ENCODE data around the gene NRXN3. TPM values are rescaled to one million over a fixed set of nuclear protein-coding genes. Genes with fewer than 3 reads are reported as not detected.

NRXN3 gene
- total and polyA plus RNA-seq, 8 donors = 0.53 to 2.5 (median 1.5) TPM

DNA sequence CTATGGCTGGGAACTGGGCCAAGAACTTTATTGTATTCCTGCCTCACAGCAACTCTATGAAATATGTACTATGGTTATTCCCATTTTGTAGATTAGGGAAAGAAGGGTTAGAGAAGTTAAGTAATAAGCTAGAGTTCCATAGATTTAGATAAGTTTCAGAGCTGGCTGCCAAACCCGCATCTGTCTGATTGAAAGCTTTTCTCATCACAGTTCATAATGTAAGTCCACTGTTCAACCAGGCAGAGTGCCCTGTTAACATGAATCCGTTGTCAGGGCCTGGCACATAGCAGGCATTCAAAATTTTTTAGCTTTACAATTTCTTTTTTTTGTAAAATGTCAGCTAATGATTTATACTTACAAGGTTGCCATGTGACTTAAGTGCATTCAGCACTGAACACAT lies 467.3 kb downstream of the NRXN3 start:
- no peaks in the 10 kb centered on the region for H3K4me1 ChIP-seq
- peak in 1 of 6 donors; percentile 8 for DNase-seq
- no peaks in the 10 kb centered on the region for H3K36me3 ChIP-seq
- H3K27me3 ChIP-seq = peaks cover 0 to 8% (median 0%) of the 10 kb centered on the region in 4 donors
- H3K27ac ChIP-seq = no peak overlapping the region
- TF ChIP-seq, protein P1, sequence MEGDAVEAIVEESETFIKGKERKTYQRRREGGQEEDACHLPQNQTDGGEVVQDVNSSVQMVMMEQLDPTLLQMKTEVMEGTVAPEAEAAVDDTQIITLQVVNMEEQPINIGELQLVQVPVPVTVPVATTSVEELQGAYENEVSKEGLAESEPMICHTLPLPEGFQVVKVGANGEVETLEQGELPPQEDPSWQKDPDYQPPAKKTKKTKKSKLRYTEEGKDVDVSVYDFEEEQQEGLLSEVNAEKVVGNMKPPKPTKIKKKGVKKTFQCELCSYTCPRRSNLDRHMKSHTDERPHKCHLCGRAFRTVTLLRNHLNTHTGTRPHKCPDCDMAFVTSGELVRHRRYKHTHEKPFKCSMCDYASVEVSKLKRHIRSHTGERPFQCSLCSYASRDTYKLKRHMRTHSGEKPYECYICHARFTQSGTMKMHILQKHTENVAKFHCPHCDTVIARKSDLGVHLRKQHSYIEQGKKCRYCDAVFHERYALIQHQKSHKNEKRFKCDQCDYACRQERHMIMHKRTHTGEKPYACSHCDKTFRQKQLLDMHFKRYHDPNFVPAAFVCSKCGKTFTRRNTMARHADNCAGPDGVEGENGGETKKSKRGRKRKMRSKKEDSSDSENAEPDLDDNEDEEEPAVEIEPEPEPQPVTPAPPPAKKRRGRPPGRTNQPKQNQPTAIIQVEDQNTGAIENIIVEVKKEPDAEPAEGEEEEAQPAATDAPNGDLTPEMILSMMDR (IDR thresholded peaks at IDR 0.05) = no peak
- no peak for FAIRE-seq
- 22 to 30% methylated on average over 2 of the region's 2 CpGs for WGBS, 2 donors
- no peak overlapping the region for H3K4me3 ChIP-seq
- peak in 1 of 4 donors; percentile 53 for ATAC-seq
- intact Hi-C loops (cut with DNase I) = no loop called here
- no peaks in the 10 kb centered on the region for H3K9me3 ChIP-seq

DNA sequence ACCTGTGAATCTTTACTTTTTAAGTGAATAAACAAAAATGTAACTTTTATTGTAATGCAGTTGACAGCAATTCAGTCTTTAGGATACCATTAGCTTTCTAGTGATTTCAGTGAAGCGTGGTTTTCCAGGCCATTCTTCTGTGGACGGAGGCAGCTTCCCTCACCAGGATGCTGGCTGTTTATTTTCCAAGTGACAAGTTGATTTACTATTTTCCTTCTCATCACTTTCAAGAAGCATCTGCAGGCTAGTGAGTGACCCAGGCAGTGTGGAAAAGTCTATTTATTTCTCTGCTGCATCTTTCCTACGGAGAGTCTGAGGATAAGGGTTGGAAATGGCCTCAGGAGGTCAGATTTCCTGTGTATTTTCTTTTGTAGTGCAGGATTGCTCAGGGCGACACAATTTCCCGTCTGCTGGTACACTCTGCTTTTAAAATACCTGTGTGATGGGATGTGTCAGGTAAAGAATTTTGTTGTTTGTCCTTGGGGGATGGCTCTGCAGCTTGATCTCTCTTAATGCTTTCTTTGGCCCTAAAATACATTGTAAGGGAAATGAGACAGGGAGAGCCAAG lies 467.8 kb downstream of the NRXN3 start:
- TF ChIP-seq, protein P1 (IDR thresholded peaks at IDR 0.05) = no peak
- Histone ChIP-seq H3K4me3 (no peak overlapping the region), H3K27me3 (peaks cover 0 to 8% (median 0%) of the 10 kb centered on the region in 4 donors)

DNA sequence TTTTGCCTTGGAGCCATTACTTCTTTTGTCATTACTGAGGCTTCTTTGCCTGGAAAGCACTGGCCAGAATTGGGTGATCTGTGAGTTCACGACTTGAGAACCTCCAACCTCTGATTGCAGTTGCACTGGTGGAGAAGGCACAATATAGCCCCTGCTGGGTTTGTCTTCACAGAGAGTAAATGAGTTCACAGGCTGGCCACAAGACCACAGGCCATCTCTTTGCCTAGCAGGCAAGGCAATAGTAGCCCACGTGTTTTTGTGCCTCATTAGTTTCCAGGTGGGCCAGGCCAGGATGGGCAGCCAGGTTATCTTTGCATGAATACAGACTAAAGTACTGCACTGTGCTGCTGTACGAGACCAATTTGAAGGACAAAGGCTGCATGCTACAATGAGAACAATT lies 468.8 kb downstream of the NRXN3 start:
- Histone ChIP-seq H3K27ac (no peak overlapping the region), H3K9me3 (no peaks in the 10 kb centered on the region), H3K36me3 (no peaks in the 10 kb centered on the region), H3K4me1 (no peaks in the 10 kb centered on the region), H3K4me3 (no peak overlapping the region), H3K27me3 (peaks cover 0 to 8% (median 0%) of the 10 kb centered on the region in 4 donors)
- no peak for FAIRE-seq
- intact Hi-C loops (cut with DNase I) = no loop called here
- no peak for DNase-seq
- WGBS, 2 donors = 47 to 72% methylated on average over 3 of the region's 3 CpGs
- ATAC-seq = no peak
- TF ChIP-seq, protein P1 (IDR thresholded peaks at IDR 0.05) = no peak

More for the DNA sequence above, 467.8 kb downstream of the NRXN3 start:
- intact Hi-C loops (cut with DNase I) = no loop called here
- no peak for DNase-seq
- no peak for FAIRE-seq
- Histone ChIP-seq H3K36me3 (no peaks in the 10 kb centered on the region), H3K9me3 (no peaks in the 10 kb centered on the region), H3K27ac (no peak overlapping the region), H3K4me1 (no peaks in the 10 kb centered on the region)
- ATAC-seq = no peak
- WGBS, 2 donors = 59 to 63% methylated on average over 5 of the region's 5 CpGs

DNA sequence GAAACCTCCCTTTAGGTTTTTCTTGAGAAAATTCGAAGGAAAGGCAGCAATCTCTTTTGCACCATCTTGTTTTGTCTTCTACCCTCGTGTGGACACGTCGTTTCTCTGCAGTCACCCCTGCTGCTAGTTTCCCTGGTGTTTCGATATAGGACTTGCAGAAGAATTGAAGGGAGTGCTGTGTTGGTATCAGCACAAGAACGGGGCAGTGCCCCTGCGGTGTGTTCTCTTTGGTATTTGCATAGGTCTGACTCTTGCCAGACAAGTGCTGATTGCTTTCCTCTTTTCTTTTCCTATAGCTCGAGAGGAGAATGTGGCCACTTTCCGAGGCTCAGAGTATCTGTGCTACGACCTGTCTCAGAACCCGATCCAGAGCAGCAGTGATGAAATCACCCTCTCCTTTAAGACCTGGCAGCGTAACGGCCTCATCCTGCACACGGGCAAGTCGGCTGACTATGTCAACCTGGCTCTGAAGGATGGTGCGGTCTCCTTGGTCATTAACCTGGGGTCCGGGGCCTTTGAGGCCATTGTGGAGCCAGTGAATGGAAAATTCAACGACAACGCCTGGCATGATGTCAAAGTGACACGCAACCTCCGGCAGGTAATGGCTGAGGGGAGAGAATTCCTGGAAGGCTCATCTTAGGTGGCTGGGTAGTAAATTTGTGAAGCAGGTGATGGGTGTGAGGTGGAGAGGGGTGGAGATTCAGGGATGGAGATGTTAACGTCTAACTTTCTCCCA lies 474.8 kb downstream of the NRXN3 start:
- Histone ChIP-seq H3K27me3 (no peaks in the 10 kb centered on the region), H3K36me3 (no peaks in the 10 kb centered on the region), H3K4me3 (no peak overlapping the region), H3K4me1 (no peaks in the 10 kb centered on the region), H3K9me3 (no peaks in the 10 kb centered on the region), H3K27ac (no peak overlapping the region)
- intact Hi-C loops (cut with DNase I) = no loop called here
- no peak for DNase-seq
- WGBS, 2 donors = 46 to 58% methylated on average over 22 of the region's 22 CpGs
- TF ChIP-seq, protein P1 (IDR thresholded peaks at IDR 0.05) = no peak
- no peak for ATAC-seq
- FAIRE-seq = no peak

DNA sequence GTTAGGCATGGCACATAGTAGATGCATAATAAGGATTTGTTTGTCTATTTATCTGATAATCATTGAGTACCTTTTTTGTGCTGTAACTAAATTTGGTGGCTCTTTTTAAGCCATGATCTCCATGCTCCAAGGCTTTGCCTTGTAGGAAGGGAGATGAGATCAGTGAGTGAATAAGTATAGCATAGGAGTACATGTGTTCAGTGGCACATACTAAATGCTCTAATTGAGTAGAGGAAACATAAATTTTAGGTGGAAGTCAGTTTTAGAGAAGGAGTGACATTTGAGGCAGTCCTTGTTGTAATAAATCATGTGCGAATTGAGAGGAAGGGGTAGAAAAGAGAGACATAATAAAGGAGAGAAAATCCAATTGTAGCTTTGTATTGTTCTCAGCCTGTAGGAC lies 482.6 kb downstream of the NRXN3 start:
- Histone ChIP-seq H3K27me3 (no peaks in the 10 kb centered on the region), H3K27ac (no peak overlapping the region), H3K36me3 (no peaks in the 10 kb centered on the region), H3K4me1 (no peaks in the 10 kb centered on the region), H3K4me3 (no peak overlapping the region), H3K9me3 (no peaks in the 10 kb centered on the region)
- ATAC-seq = no peak
- intact Hi-C loops (cut with DNase I) = no loop called here
- TF ChIP-seq, protein P1 (IDR thresholded peaks at IDR 0.05) = no peak
- DNase-seq = no peak
- FAIRE-seq = no peak
- 81 to 83% methylated on average over 1 of the region's 1 CpG for WGBS, 2 donors

All from pancreas (tissue), 10 donors.